Naive B cell (primary cell): ENCODE measurements around the gene TRIM33. TPM values are rescaled to one million over a fixed set of nuclear protein-coding genes. Genes with fewer than 3 reads are reported as not detected.
A peak's percentile ranks its signal among the peaks of the same experiment; 100 is the strongest.
"Not testable (repeated sequence)": the region's sequence is repeated elsewhere in the genome, so short reads cannot be mapped to it uniquely, and the experiment has no call there.

Source experiments
- ATAC-seq, 2 donors: fragments of 150-1000 bp; cut with Tn5 transposase; 2 replicates each; pipeline ENCODE4 v1.10.0; 2021; ENCODE audit warnings: low read depth in 2 of 2, mild to moderate bottlenecking in 2 of 2, moderate library complexity in 2 of 2
- DNase-seq: peaks from one replicate; pipeline ENCODE4 v3.0.0; 2022
- H3K27ac Mint-ChIP-seq, 6 donors: one replicate each; pipeline ENCODE4 v1.8.0; 2020 to 2022; ENCODE audit warnings: mild to moderate bottlenecking in 6 of 6, mixed read lengths in 6 of 6, moderate library complexity in 5 of 6, inconsistent platforms in 2 of 6
- H3K27me3 Mint-ChIP-seq, 3 donors: one replicate each; pipeline ENCODE4 v1.8.0; 2021 to 2022; ENCODE audit warnings: mixed read lengths in 3 of 3, mild to moderate bottlenecking in 1 of 3
- H3K36me3 Mint-ChIP-seq, 2 donors: one replicate each; pipeline ENCODE4 v1.8.0; 2020 to 2022; ENCODE audit warnings: mixed read lengths in 2 of 2, inconsistent platforms in 1 of 2, mild to moderate bottlenecking in 1 of 2
- H3K4me1 Mint-ChIP-seq, 3 donors: one replicate each; pipeline ENCODE4 v1.8.0; 2020 to 2022; ENCODE audit warnings: mixed read lengths in 3 of 3, inconsistent platforms in 1 of 3, mild to moderate bottlenecking in 1 of 3, moderate library complexity in 1 of 3
- H3K4me3 Mint-ChIP-seq, 8 donors: one replicate each; pipeline ENCODE4 v1.8.0; 2020 to 2022; ENCODE audit warnings: mild to moderate bottlenecking in 8 of 8, mixed read lengths in 8 of 8, moderate library complexity in 8 of 8, inconsistent platforms in 2 of 8
- H3K9me3 Mint-ChIP-seq, 7 donors: one replicate each; pipeline ENCODE4 v1.8.0; 2020 to 2022; ENCODE audit warnings: mixed read lengths in 7 of 7, mild to moderate bottlenecking in 5 of 7, inconsistent platforms in 2 of 7, moderate library complexity in 1 of 7
- polyA plus RNA-seq, 6 donors: library from polyadenylated mRNA; unstranded; fragments of 300-500 nt; fragmentation: Illumina TruSeq; gene quantifications; one replicate each; pipeline ENCODE4 v1.2.3, GENCODE V29; 2021; ENCODE audit warnings: low read depth in 6 of 6

Gene TRIM33
- polyA plus RNA-seq, 6 donors from 2014 or later: 35.8 to 52.9 (median 46.6) TPM

GRCh38 chr1:114505148-114505561 lies 5.8 kb downstream of the TRIM33 start:
- peaks cover 40 to 69% (median 55%) of the 10 kb centered on the region in 3 donors for H3K4me1 Mint-ChIP-seq
- ATAC-seq: peak in 1 of 2 donors; percentile 43
- no peaks in the 10 kb centered on the region for H3K27me3 Mint-ChIP-seq
- peak overlapping the region in 2 of 6 donors; percentile 16 to 58 for H3K27ac Mint-ChIP-seq
- no peak overlapping the region for H3K4me3 Mint-ChIP-seq
- peaks cover 0 to 7% of the 10 kb centered on the region in 2 donors for H3K36me3 Mint-ChIP-seq
- no peak for DNase-seq
- no peaks in the 10 kb centered on the region for H3K9me3 Mint-ChIP-seq

- no peak for DNase-seq
- H3K27me3 Mint-ChIP-seq: no peaks in the 10 kb centered on the region
- H3K4me1 Mint-ChIP-seq: peaks cover 37 to 69% (median 52%) of the 10 kb centered on the region in 3 donors
- peak overlapping the region in 1 of 6 donors; percentile 60 for H3K27ac Mint-ChIP-seq
- peaks cover 0 to 3% (median 0%) of the 10 kb centered on the region in 7 donors for H3K9me3 Mint-ChIP-seq
- no peak overlapping the region for H3K4me3 Mint-ChIP-seq
- H3K36me3 Mint-ChIP-seq: peaks cover 0 to 7% of the 10 kb centered on the region in 2 donors
- no peak for ATAC-seq
Observed at GRCh38 chr1:114503916-114504422, 7.0 kb downstream of the TRIM33 start.

GRCh38 chr1:114502080-114502479 lies 8.9 kb downstream of the TRIM33 start:
- Mint-ChIP-seq H3K9me3 (peaks cover 0 to 3% (median 0%) of the 10 kb centered on the region in 7 donors), H3K4me1 (peaks cover 30 to 59% (median 40%) of the 10 kb centered on the region in 3 donors), H3K27me3 (no peaks in the 10 kb centered on the region), H3K4me3 (no peak overlapping the region), H3K27ac (peak overlapping the region in 2 of 6 donors; percentile 27 to 28), H3K36me3 (peaks cover 0 to 6% of the 10 kb centered on the region in 2 donors)
- DNase-seq: no peak
- ATAC-seq: no peak

- Mint-ChIP-seq H3K27ac (peak overlapping the region in 4 of 6 donors; percentile 34 to 95 (median 68)), H3K4me3 (no peak overlapping the region), H3K9me3 (peaks cover 0 to 3% (median 0%) of the 10 kb centered on the region in 7 donors), H3K36me3 (no peaks in the 10 kb centered on the region), H3K27me3 (no peaks in the 10 kb centered on the region), H3K4me1 (peaks cover 21 to 48% (median 35%) of the 10 kb centered on the region in 3 donors)
- DNase-seq: no peak
- peak; percentile 37 to 50 for ATAC-seq
Observed at GRCh38 chr1:114499478-114499877, 11.5 kb downstream of the TRIM33 start.

- H3K4me1 Mint-ChIP-seq: peaks cover 25 to 40% (median 27%) of the 10 kb centered on the region in 3 donors
- H3K27ac Mint-ChIP-seq: peak overlapping the region in 1 of 6 donors; percentile 28
- H3K4me3 Mint-ChIP-seq: no peak overlapping the region
- H3K9me3 Mint-ChIP-seq: peaks cover 0 to 15% (median 6%) of the 10 kb centered on the region in 7 donors
- DNase-seq: no peak
- H3K27me3 Mint-ChIP-seq: no peaks in the 10 kb centered on the region
- peaks cover 0 to 11% of the 10 kb centered on the region in 2 donors for H3K36me3 Mint-ChIP-seq
- no peak for ATAC-seq
Observed at GRCh38 chr1:114496089-114496488, 14.9 kb downstream of the TRIM33 start.

GRCh38 chr1:114495486-114495885 lies 15.5 kb downstream of the TRIM33 start:
- H3K9me3 Mint-ChIP-seq: peaks cover 0 to 15% (median 6%) of the 10 kb centered on the region in 7 donors
- H3K4me3 Mint-ChIP-seq: no peak overlapping the region
- no peak for ATAC-seq
- H3K4me1 Mint-ChIP-seq: peaks cover 29 to 46% (median 33%) of the 10 kb centered on the region in 3 donors
- H3K27ac Mint-ChIP-seq: peak overlapping the region in 2 of 6 donors; percentile 28 to 74
- peaks cover 0 to 11% of the 10 kb centered on the region in 2 donors for H3K36me3 Mint-ChIP-seq
- no peak for DNase-seq
- H3K27me3 Mint-ChIP-seq: no peaks in the 10 kb centered on the region

GRCh38 chr1:114492978-114493377 lies 18.0 kb downstream of the TRIM33 start:
- Mint-ChIP-seq H3K36me3 (peaks cover 0 to 11% of the 10 kb centered on the region in 2 donors), H3K4me1 (peaks cover 31 to 49% (median 39%) of the 10 kb centered on the region in 3 donors), H3K27me3 (no peaks in the 10 kb centered on the region), H3K27ac (peak overlapping the region in 2 of 6 donors; percentile 78 to 92), H3K9me3 (peaks cover 0 to 19% (median 7%) of the 10 kb centered on the region in 7 donors), H3K4me3 (no peak overlapping the region)
- no peak for DNase-seq
- ATAC-seq: no peak

- Mint-ChIP-seq H3K9me3 (peaks cover 0 to 20% (median 7%) of the 10 kb centered on the region in 7 donors), H3K4me3 (peak overlapping the region in 3 of 8 donors; percentile 8 to 55 (median 54)), H3K27ac (peak overlapping the region in 5 of 6 donors; percentile 1 to 68 (median 47)), H3K36me3 (peaks cover 0 to 11% of the 10 kb centered on the region in 2 donors), H3K4me1 (peaks cover 30 to 69% (median 39%) of the 10 kb centered on the region in 3 donors), H3K27me3 (no peaks in the 10 kb centered on the region)
- peak; percentile 60 to 78 for ATAC-seq
- DNase-seq: no peak
Observed at GRCh38 chr1:114490274-114490693, 20.7 kb downstream of the TRIM33 start.

GRCh38 chr1:114488739-114489138 lies 22.3 kb downstream of the TRIM33 start:
- H3K4me3 Mint-ChIP-seq: peak overlapping the region in 2 of 8 donors; percentile 63 to 70
- peaks cover 0 to 7% of the 10 kb centered on the region in 2 donors for H3K36me3 Mint-ChIP-seq
- H3K27me3 Mint-ChIP-seq: no peaks in the 10 kb centered on the region

GRCh38 chr1:114485286-114485685 lies 25.7 kb downstream of the TRIM33 start:
- peak overlapping the region in 1 of 6 donors; percentile 65 for H3K27ac Mint-ChIP-seq

More at GRCh38 chr1:114488739-114489138, 22.3 kb downstream of the TRIM33 start:
- peak overlapping the region; percentile 9 to 92 (median 66) for H3K27ac Mint-ChIP-seq
- DNase-seq: no peak
- peaks cover 0 to 20% (median 7%) of the 10 kb centered on the region in 7 donors for H3K9me3 Mint-ChIP-seq
- peak; percentile 65 to 79 for ATAC-seq
- H3K4me1 Mint-ChIP-seq: peaks cover 32 to 59% (median 40%) of the 10 kb centered on the region in 3 donors

GRCh38 chr1:114482585-114482984 lies 28.4 kb downstream of the TRIM33 start:
- Mint-ChIP-seq H3K4me1 (peaks cover 37 to 73% (median 41%) of the 10 kb centered on the region in 3 donors), H3K4me3 (peak overlapping the region; percentile 15 to 91 (median 77)), H3K36me3 (peaks cover 5 to 23% of the 10 kb centered on the region in 2 donors), H3K9me3 (peaks cover 4 to 19% (median 12%) of the 10 kb centered on the region in 7 donors), H3K27ac (peak overlapping the region; percentile 70 to 96 (median 89)), H3K27me3 (no peaks in the 10 kb centered on the region)
- DNase-seq (peak; percentile 75), ATAC-seq (peak; percentile 99)

More at GRCh38 chr1:114485286-114485685, 25.7 kb downstream of the TRIM33 start:
- Mint-ChIP-seq H3K36me3 (peaks cover 0 to 5% of the 10 kb centered on the region in 2 donors), H3K9me3 (peaks cover 0 to 15% (median 0%) of the 10 kb centered on the region in 7 donors), H3K4me1 (peaks cover 40 to 79% (median 48%) of the 10 kb centered on the region in 3 donors), H3K4me3 (peak overlapping the region in 1 of 8 donors; percentile 29), H3K27me3 (no peaks in the 10 kb centered on the region)
- DNase-seq: no peak
- no peak for ATAC-seq

GRCh38 chr1:114479636-114480035 lies 31.4 kb downstream of the TRIM33 start:
- peaks cover 5 to 23% of the 10 kb centered on the region in 2 donors for H3K36me3 Mint-ChIP-seq
- peak overlapping the region in 1 of 6 donors; percentile 81 for H3K27ac Mint-ChIP-seq
- not testable (repeated sequence) for H3K4me3 Mint-ChIP-seq, DNase-seq, ATAC-seq, H3K27me3 Mint-ChIP-seq
- peaks cover 42 to 78% (median 68%) of the 10 kb centered on the region in 3 donors for H3K4me1 Mint-ChIP-seq
- peaks cover 4 to 22% (median 12%) of the 10 kb centered on the region in 7 donors for H3K9me3 Mint-ChIP-seq

GRCh38 chr1:114479134-114479533 lies 31.9 kb downstream of the TRIM33 start:
- ATAC-seq (no peak), DNase-seq (no peak)
- peak overlapping the region in 1 of 8 donors; percentile 10 for H3K4me3 Mint-ChIP-seq
- H3K27ac Mint-ChIP-seq: peak overlapping the region in 4 of 6 donors; percentile 39 to 84 (median 77)
- H3K9me3 Mint-ChIP-seq: peaks cover 4 to 22% (median 12%) of the 10 kb centered on the region in 7 donors
- H3K27me3 Mint-ChIP-seq: no peaks in the 10 kb centered on the region
- peaks cover 5 to 23% of the 10 kb centered on the region in 2 donors for H3K36me3 Mint-ChIP-seq
- H3K4me1 Mint-ChIP-seq: peaks cover 42 to 81% (median 70%) of the 10 kb centered on the region in 3 donors
